GM12875 (cell line): ENCODE measurements around the gene ANKS1B.

Source experiments
- H3K4me3 ChIP-seq: one replicate; pipeline ENCODE4 v1.5.1; 2011; ENCODE audit warnings: low read depth, low read length, control low read depth
- CTCF ChIP-seq: IDR thresholded peaks from 2 replicates; pipeline ENCODE4 v1.5.1; 2011; ENCODE audit warnings: low read depth, mild to moderate bottlenecking, control low read depth, inconsistent platforms, low read length, moderate library complexity, borderline replicate concordance; ENCODE audit not compliant: insufficient read depth

Gene ANKS1B

GRCh38 chr12:99140017-99140720 lies 844.6 kb downstream of the ANKS1B start:
- no peak for TF ChIP-seq CTCF
- H3K4me3 ChIP-seq = no peak overlapping the region

GRCh38 chr12:99138393-99138792 lies 846.3 kb downstream of the ANKS1B start:
- no peak for TF ChIP-seq CTCF
- no peak overlapping the region for H3K4me3 ChIP-seq

- TF ChIP-seq CTCF = 0 out of 2 replicates have a peak, but pooled peaks have one; percentile 18
- no peak overlapping the region for H3K4me3 ChIP-seq
Measured at GRCh38 chr12:99137124-99137855, 847.4 kb downstream of the ANKS1B start.

GRCh38 chr12:99136516-99136915 lies 848.2 kb downstream of the ANKS1B start:
- no peak overlapping the region for H3K4me3 ChIP-seq
- TF ChIP-seq CTCF = no peak

- no peak for TF ChIP-seq CTCF
- H3K4me3 ChIP-seq = no peak overlapping the region
Measured at GRCh38 chr12:99135376-99135775, 849.4 kb downstream of the ANKS1B start.

GRCh38 chr12:99133401-99133800 lies 851.3 kb downstream of the ANKS1B start:
- H3K4me3 ChIP-seq = no peak overlapping the region
- no peak for TF ChIP-seq CTCF

- TF ChIP-seq CTCF = no peak
- no peak overlapping the region for H3K4me3 ChIP-seq
Measured at GRCh38 chr12:99131751-99132199, 853.0 kb downstream of the ANKS1B start.
